ENCODE data around the gene TRAPPC11. TPM values are rescaled to one million over a fixed set of nuclear protein-coding genes. Genes with fewer than 3 reads are reported as not detected.

TRAPPC11 gene
- total RNA-seq, 4 donors from 2014 or later = 47.8 to 61.1 (median 52.1) TPM

DNA sequence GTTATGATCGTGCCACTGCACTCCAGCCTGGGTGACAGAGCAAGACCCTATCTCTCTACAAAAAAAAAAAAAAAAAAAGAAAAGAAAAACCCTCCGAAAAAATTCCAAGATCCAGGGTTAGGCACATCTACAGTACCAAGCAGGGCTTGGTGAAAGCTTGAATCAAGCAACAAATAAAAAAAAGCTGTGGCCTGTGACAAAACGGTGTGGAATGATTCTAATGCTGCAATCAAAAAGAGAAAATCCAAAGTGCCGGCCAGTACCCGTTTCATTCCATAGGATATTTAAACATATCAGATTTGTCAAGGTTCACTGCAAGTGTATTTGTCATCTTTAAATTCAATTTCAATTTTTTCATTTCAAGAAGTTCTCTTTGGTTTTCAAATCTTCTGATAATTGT is 20.7 kb upstream of the TRAPPC11 start:
- no peak for DNase-seq
- peaks cover 0 to 9% (median 2%) of the 10 kb centered on the region in 4 donors for H3K4me1 ChIP-seq
- H3K4me3 ChIP-seq = no peak overlapping the region
- no peaks in the 10 kb centered on the region for H3K9me3 ChIP-seq
- WGBS, 2 donors (ENCODE audit: low coverage in 1 of 2) = 62 to 91% methylated on average over 3 to 5 of the region's 5 CpGs
- no peaks in the 10 kb centered on the region for H3K27me3 ChIP-seq
- in situ Hi-C loops (cut with MboI; ENCODE audit: low pct_ligation_motif_present in 1 of 4, low pct_unique_long_range_greater_than_20kb in 1 of 4, low sequenced_read_pairs in 3 of 4) = no loop called here
- intact Hi-C loops (cut with DNase I; ENCODE audit: low total_unique reads) = no loop called here
- H3K27ac ChIP-seq = no peak overlapping the region
- H3K36me3 ChIP-seq = no peaks in the 10 kb centered on the region
- TF ChIP-seq EP300 (IDR thresholded peaks at IDR 0.05; ENCODE audit: low read depth) (no peak), POLR2A (IDR thresholded peaks at IDR 0.05) (no peak), POLR2AphosphoS5 (IDR thresholded peaks at IDR 0.05) (no peak)
- TF ChIP-seq, protein P1, sequence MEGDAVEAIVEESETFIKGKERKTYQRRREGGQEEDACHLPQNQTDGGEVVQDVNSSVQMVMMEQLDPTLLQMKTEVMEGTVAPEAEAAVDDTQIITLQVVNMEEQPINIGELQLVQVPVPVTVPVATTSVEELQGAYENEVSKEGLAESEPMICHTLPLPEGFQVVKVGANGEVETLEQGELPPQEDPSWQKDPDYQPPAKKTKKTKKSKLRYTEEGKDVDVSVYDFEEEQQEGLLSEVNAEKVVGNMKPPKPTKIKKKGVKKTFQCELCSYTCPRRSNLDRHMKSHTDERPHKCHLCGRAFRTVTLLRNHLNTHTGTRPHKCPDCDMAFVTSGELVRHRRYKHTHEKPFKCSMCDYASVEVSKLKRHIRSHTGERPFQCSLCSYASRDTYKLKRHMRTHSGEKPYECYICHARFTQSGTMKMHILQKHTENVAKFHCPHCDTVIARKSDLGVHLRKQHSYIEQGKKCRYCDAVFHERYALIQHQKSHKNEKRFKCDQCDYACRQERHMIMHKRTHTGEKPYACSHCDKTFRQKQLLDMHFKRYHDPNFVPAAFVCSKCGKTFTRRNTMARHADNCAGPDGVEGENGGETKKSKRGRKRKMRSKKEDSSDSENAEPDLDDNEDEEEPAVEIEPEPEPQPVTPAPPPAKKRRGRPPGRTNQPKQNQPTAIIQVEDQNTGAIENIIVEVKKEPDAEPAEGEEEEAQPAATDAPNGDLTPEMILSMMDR (IDR thresholded peaks at IDR 0.05) = no peak

DNA sequence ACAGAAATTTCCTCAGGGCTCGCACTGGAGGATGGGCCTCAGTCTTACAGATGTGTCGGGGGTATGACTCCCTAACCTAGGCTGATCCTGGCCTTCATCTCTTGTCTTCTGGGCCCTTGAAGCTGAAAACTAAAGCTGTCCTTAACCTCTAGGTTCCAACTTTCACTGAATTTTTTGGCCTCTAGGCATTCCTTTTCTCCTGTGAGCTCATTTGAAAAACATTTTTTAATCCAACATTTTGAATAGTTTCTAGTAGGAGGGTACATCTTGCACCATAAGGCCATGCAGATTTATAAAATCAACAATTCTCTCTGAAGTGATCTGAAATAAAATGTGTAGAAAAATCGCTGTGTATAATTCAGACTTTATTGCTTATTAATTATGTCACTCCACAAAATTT is 19.8 kb upstream of the TRAPPC11 start:
- Histone ChIP-seq H3K27me3 (no peaks in the 10 kb centered on the region), H3K4me1 (peaks cover 0 to 9% (median 2%) of the 10 kb centered on the region in 4 donors), H3K27ac (no peak overlapping the region), H3K4me3 (no peak overlapping the region), H3K36me3 (peaks cover 0 to 4% (median 0%) of the 10 kb centered on the region in 4 donors), H3K9me3 (no peaks in the 10 kb centered on the region)
- TF ChIP-seq, protein P1 (IDR thresholded peaks at IDR 0.05) = no peak
- TF ChIP-seq POLR2A (IDR thresholded peaks at IDR 0.05) = no peak
- no peak for TF ChIP-seq EP300 (IDR thresholded peaks at IDR 0.05; ENCODE audit: low read depth)
- TF ChIP-seq POLR2AphosphoS5 (IDR thresholded peaks at IDR 0.05) = no peak
- WGBS, 2 donors (ENCODE audit: low coverage in 1 of 2) = 81 to 85% methylated on average over 3 of the region's 3 CpGs
- in situ Hi-C loops (cut with MboI; ENCODE audit: low pct_ligation_motif_present in 1 of 4, low pct_unique_long_range_greater_than_20kb in 1 of 4, low sequenced_read_pairs in 3 of 4) (no loop called here), intact Hi-C loops (cut with DNase I; ENCODE audit: low total_unique reads) (no loop called here)
- DNase-seq = no peak

GRCh38 chr4:183645326-183645725 is 13.8 kb upstream of the TRAPPC11 start:
- H3K27me3 ChIP-seq = no peaks in the 10 kb centered on the region
- intact Hi-C loops (cut with DNase I; ENCODE audit: low total_unique reads) (no loop called here), in situ Hi-C loops (cut with MboI; ENCODE audit: low pct_ligation_motif_present in 1 of 4, low pct_unique_long_range_greater_than_20kb in 1 of 4, low sequenced_read_pairs in 3 of 4) (no loop called here)
- no peaks in the 10 kb centered on the region for H3K9me3 ChIP-seq
- 50 to 87% methylated on average over 1 to 7 of the region's 7 CpGs for WGBS, 2 donors (ENCODE audit: low coverage in 1 of 2)
- H3K4me1 ChIP-seq = no peaks in the 10 kb centered on the region
- no peak for TF ChIP-seq POLR2A (IDR thresholded peaks at IDR 0.05)
- no peak for TF ChIP-seq EP300 (IDR thresholded peaks at IDR 0.05; ENCODE audit: low read depth)
- TF ChIP-seq, protein P1 (IDR thresholded peaks at IDR 0.05) = no peak
- TF ChIP-seq POLR2AphosphoS5 (IDR thresholded peaks at IDR 0.05) = no peak
- no peak overlapping the region for H3K27ac ChIP-seq
- no peak for DNase-seq
- no peak overlapping the region for H3K4me3 ChIP-seq
- peaks cover 0 to 59% (median 15%) of the 10 kb centered on the region in 4 donors for H3K36me3 ChIP-seq

DNA sequence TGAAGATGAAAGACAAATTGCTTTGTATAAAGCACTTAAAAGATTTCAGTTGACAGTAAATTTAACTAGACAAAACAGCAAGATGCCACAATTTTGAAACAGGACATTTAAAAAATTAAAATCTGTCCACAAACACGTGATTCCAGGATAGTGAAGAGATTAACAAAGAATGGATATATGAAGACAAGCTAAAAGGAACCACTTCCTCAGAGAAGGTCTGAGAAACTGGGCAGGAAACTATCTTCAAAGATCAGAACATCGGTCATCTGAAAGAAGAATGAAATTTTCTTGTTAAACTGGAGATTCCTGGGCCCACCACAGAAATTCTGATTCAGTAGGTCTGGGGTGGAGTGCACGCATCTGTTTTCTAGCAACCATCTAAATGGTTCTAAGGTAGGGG is 1.5 kb upstream of the TRAPPC11 start:
- H3K27ac ChIP-seq = no peak overlapping the region
- peak overlapping the region in 1 of 4 donors; percentile 94 for H3K4me3 ChIP-seq
- 75 to 79% methylated on average over 3 of the region's 3 CpGs for WGBS, 2 donors (ENCODE audit: low coverage in 1 of 2)
- no peaks in the 10 kb centered on the region for H3K27me3 ChIP-seq
- H3K4me1 ChIP-seq = peaks cover 5 to 32% (median 19%) of the 10 kb centered on the region in 4 donors
- peaks cover 0 to 6% (median 0%) of the 10 kb centered on the region in 4 donors for H3K36me3 ChIP-seq
- in situ Hi-C loops (cut with MboI; ENCODE audit: low pct_ligation_motif_present in 1 of 4, low pct_unique_long_range_greater_than_20kb in 1 of 4, low sequenced_read_pairs in 3 of 4) = loop anchor here in 2 of 4 donors (10.0 to 25.0 kb wide), 2 partner anchors 153 to 195 kb away; partner anchors contain the start of gene ING2 (in 1 of the 2)
- H3K9me3 ChIP-seq = no peaks in the 10 kb centered on the region
- intact Hi-C loops (cut with DNase I; ENCODE audit: low total_unique reads) = no loop called here
- DNase-seq = no peak
- TF ChIP-seq POLR2AphosphoS5 (IDR thresholded peaks at IDR 0.05) = no peak
- TF ChIP-seq, protein P1 (IDR thresholded peaks at IDR 0.05) = no peak
- TF ChIP-seq POLR2A (IDR thresholded peaks at IDR 0.05) = no peak
- no peak for TF ChIP-seq EP300 (IDR thresholded peaks at IDR 0.05; ENCODE audit: low read depth)
